Measurements from ENCODE around the gene PABPC3.

GRCh38 chr13:25062479-25062878 lies 33.5 kb upstream of the PABPC3 start:
- TF ChIP-seq CTCF (IDR thresholded peaks at IDR 0.05): no peak
- no peak for TF ChIP-seq POLR2A (IDR thresholded peaks at IDR 0.05)

All from lower leg skin (tissue), 3 donors.